ENCODE measurements around the gene GPR135.

Gene GPR135

GRCh38 chr14:59438195-59438647 lies 27.0 kb downstream of the GPR135 start:
- H3K4me3 ChIP-seq, result no peak overlapping the region
- no peak for TF ChIP-seq CTCF (IDR thresholded peaks at IDR 0.05)
- peak overlapping the region; percentile 63 to 76 for H3K27ac ChIP-seq
- DNase-seq (ENCODE audit: low spot score), result no peak

GRCh38 chr14:59435987-59436386 lies 29.2 kb downstream of the GPR135 start:
- TF ChIP-seq CTCF (IDR thresholded peaks at IDR 0.05), result no peak
- no peak for DNase-seq (ENCODE audit: low spot score)
- Histone ChIP-seq H3K27ac (peak overlapping the region; percentile 39 to 50), H3K4me3 (no peak overlapping the region)

- DNase-seq (ENCODE audit: low spot score), result no peak
- Histone ChIP-seq H3K4me3 (no peak overlapping the region), H3K27ac (peak overlapping the region; percentile 28 to 50)
- TF ChIP-seq CTCF (IDR thresholded peaks at IDR 0.05), result no peak
These were observed 30.1 kb downstream of the GPR135 start for GRCh38 chr14:59435101-59435500.

- H3K27ac ChIP-seq, result no peak overlapping the region
- TF ChIP-seq CTCF (IDR thresholded peaks at IDR 0.05), result no peak
- no peak overlapping the region for H3K4me3 ChIP-seq
- no peak for DNase-seq (ENCODE audit: low spot score)
These were observed 35.4 kb downstream of the GPR135 start for GRCh38 chr14:59429790-59430189.

GRCh38 chr14:59428581-59429012 lies 36.6 kb downstream of the GPR135 start:
- Histone ChIP-seq H3K4me3 (no peak overlapping the region), H3K27ac (peak overlapping the region; percentile 67 to 82)
- no peak for DNase-seq (ENCODE audit: low spot score)
- TF ChIP-seq CTCF (IDR thresholded peaks at IDR 0.05), result no peak

GRCh38 chr14:59427653-59428580 lies 37.3 kb downstream of the GPR135 start:
- TF ChIP-seq CTCF (IDR thresholded peaks at IDR 0.05), result no peak
- Histone ChIP-seq H3K27ac (peak overlapping the region; percentile 67 to 82), H3K4me3 (peak overlapping the region; percentile 8)
- no peak for DNase-seq (ENCODE audit: low spot score)
